Spleen (tissue), 11 donors: ENCODE measurements around the gene PTPRT. TPM values are rescaled to one million over a fixed set of nuclear protein-coding genes. Genes with fewer than 3 reads are reported as not detected.

Experiments
- DNase-seq: peaks from one replicate; pipeline ENCODE4 v3.0.0-alpha.2; 2020
- H3K27ac ChIP-seq, 8 donors: fragments of 200-600 bp; sonication (generic) in 7 of 8; 1 replicate in 4 of 8; 2 replicates in 4 of 8; pipeline versions ENCODE4 v1.5.0 to v1.8.0; 2016 to 2021; ENCODE audit warnings: inconsistent platforms in 4 of 8, mild to moderate bottlenecking in 4 of 8, moderate library complexity in 1 of 8
- H3K27me3 ChIP-seq, 7 donors: fragments of 200-600 bp; sonication (generic) in 6 of 7; replicated peaks in 1 of 7; 1 replicate in 4 of 7; 2 replicates in 3 of 7; pipeline versions ENCODE4 v1.5.0 to v1.8.0; 2016 to 2021; ENCODE audit warnings: inconsistent platforms in 3 of 7, mild to moderate bottlenecking in 1 of 7
- H3K36me3 ChIP-seq, 6 donors: fragments of 200-600 bp; sonication (generic) in 5 of 6; 1 replicate in 4 of 6; 2 replicates in 2 of 6; pipeline versions ENCODE4 v1.5.0 to v1.8.0; 2016 to 2021; ENCODE audit warnings: inconsistent platforms in 2 of 6
- H3K4me1 ChIP-seq, 6 donors: fragments of 200-600 bp; sonication (generic) in 5 of 6; 1 replicate in 3 of 6; 2 replicates in 3 of 6; pipeline versions ENCODE4 v1.5.0 to v1.8.0; 2016 to 2021; ENCODE audit warnings: inconsistent platforms in 3 of 6
- H3K4me3 ChIP-seq, 8 donors: fragments of 200-600 bp; sonication (generic) in 7 of 8; 1 replicate in 4 of 8; 2 replicates in 4 of 8; pipeline versions ENCODE4 v1.5.0 to v1.8.0; 2016 to 2021; ENCODE audit warnings: inconsistent platforms in 4 of 8, mild to moderate bottlenecking in 4 of 8, moderate library complexity in 2 of 8
- H3K9me3 ChIP-seq, 8 donors: fragments of 200-600 bp; sonication (generic) in 7 of 8; 1 replicate in 4 of 8; 2 replicates in 4 of 8; pipeline versions ENCODE4 v1.5.0 to v1.8.0; 2016 to 2021; ENCODE audit warnings: inconsistent platforms in 4 of 8
- CTCF ChIP-seq, 11 experiments: fragments of 200-600 bp in 7 of 11; fragments of 450-650 bp in 4 of 11; sonication (generic) in 4 of 11; IDR thresholded peaks in 8 of 11; conservative IDR thresholded peaks in 3 of 11; 1 replicate in 7 of 11; 2 replicates in 4 of 11; pipeline versions ENCODE4 v1.4.0 to v1.8.0; 2016 to 2021; ENCODE audit warnings: antibody characterized with exemption in 11 of 11, inconsistent platforms in 4 of 11, mild to moderate bottlenecking in 1 of 11
- POLR2A ChIP-seq, 3 donors: fragments of 450-650 bp; IDR thresholded peaks; one replicate each; pipeline ENCODE4 v1.5.1; 2017; ENCODE audit warnings: antibody characterized with exemption in 3 of 3, mild to moderate bottlenecking in 1 of 3
- POLR2AphosphoS5 ChIP-seq, 3 donors: sonication (generic); formaldehyde crosslinking; IDR thresholded peaks; one replicate each; pipeline ENCODE4 v1.5.1; 2017; ENCODE audit warnings: antibody characterized with exemption in 3 of 3
- WGBS, 5 donors: extraction: QIAGEN DNeasy Blood & Tissue Kit in 3 of 5; methylation state at CpG; one replicate each; pipeline versions ENCODE4 v1.1.5 to v1.1.7; 2013 to 2018; 5-methylcytosine and 5-hydroxymethylcytosine counted together
- intact Hi-C: fragments of 100-400 bp; cut with DNase I; formaldehyde crosslinking; loops from one replicate; pipeline ENCODE4 v1.15.0; 2023; ENCODE audit warnings: low total_unique reads
- polyA plus RNA-seq, 3 donors: library from polyadenylated mRNA; stranded (reverse); fragments of 200-250 nt; gene quantifications; one replicate each; pipeline ENCODE4 v1.2.1, GENCODE V29; 2013
- total RNA-seq, 7 donors: library from RNA; depleted of rRNA in 3 of 7; stranded (reverse); fragments of >200 nt in 3 of 7; fragmentation: NEBNext Ultra II Directional in 4 of 7; extraction: Animal tissue kit (Norgen Biotek cat#: 25700) in 4 of 7; gene quantifications; one replicate each; pipeline versions ENCODE4 v1.1.0 to v1.2.1, GENCODE V29; 2016 to 2021
- donor health status: healthy with polysubstance abuse.
- donor health status: DM: no; HTN: no; CAD: no; lungs with moderate emphysema.
- donor health status: DM: no; HTN: no; CAD: no.
- donor health status: Bipolar disorder and iron deficiency.
- donor health status: healthy.
- donor health status: DM: no; HTN: no; CAD: no.
- donor health status: DM: yes; HTN: yes; CAD: no.

Gene PTPRT
- total and polyA plus RNA-seq, 10 donors: 0.02 to 4.7 (median 1.2) TPM

- Histone ChIP-seq H3K4me1 (no peaks in the 10 kb centered on the region), H3K27me3 (peaks cover 0 to 13% (median 0%) of the 10 kb centered on the region in 7 donors), H3K4me3 (no peak overlapping the region), H3K36me3 (no peaks in the 10 kb centered on the region), H3K9me3 (peaks cover 0 to 50% (median 15%) of the 10 kb centered on the region in 8 donors), H3K27ac (no peak overlapping the region)
- TF ChIP-seq POLR2A (IDR thresholded peaks at IDR 0.05) (no peak), POLR2AphosphoS5 (IDR thresholded peaks at IDR 0.05) (no peak), CTCF (IDR thresholded peaks at IDR 0.05 in 8 of 11, conservative IDR thresholded peaks at IDR 0.05 in 3 of 11) (no peak)
- 76 to 93% (median 86%) methylated on average over 3 of the region's 3 CpGs for WGBS, 5 donors
- no peak for DNase-seq
- intact Hi-C loops: no loop called here
Measured at GRCh38 chr20:42739683-42740082, 450.0 kb downstream of the PTPRT start.

GRCh38 chr20:42735539-42735938 is 454.2 kb downstream of the PTPRT start:
- Histone ChIP-seq H3K36me3 (no peaks in the 10 kb centered on the region), H3K9me3 (peaks cover 0 to 18% (median 0%) of the 10 kb centered on the region in 8 donors), H3K27ac (no peak overlapping the region), H3K4me3 (no peak overlapping the region), H3K27me3 (peaks cover 0 to 13% (median 0%) of the 10 kb centered on the region in 7 donors), H3K4me1 (no peaks in the 10 kb centered on the region)
- no peak for DNase-seq
- TF ChIP-seq CTCF (IDR thresholded peaks at IDR 0.05 in 8 of 11, conservative IDR thresholded peaks at IDR 0.05 in 3 of 11) (no peak), POLR2AphosphoS5 (IDR thresholded peaks at IDR 0.05) (no peak), POLR2A (IDR thresholded peaks at IDR 0.05) (no peak)
- intact Hi-C loops: no loop called here
- 73 to 84% (median 76%) methylated on average over 7 of the region's 7 CpGs for WGBS, 5 donors

DNA sequence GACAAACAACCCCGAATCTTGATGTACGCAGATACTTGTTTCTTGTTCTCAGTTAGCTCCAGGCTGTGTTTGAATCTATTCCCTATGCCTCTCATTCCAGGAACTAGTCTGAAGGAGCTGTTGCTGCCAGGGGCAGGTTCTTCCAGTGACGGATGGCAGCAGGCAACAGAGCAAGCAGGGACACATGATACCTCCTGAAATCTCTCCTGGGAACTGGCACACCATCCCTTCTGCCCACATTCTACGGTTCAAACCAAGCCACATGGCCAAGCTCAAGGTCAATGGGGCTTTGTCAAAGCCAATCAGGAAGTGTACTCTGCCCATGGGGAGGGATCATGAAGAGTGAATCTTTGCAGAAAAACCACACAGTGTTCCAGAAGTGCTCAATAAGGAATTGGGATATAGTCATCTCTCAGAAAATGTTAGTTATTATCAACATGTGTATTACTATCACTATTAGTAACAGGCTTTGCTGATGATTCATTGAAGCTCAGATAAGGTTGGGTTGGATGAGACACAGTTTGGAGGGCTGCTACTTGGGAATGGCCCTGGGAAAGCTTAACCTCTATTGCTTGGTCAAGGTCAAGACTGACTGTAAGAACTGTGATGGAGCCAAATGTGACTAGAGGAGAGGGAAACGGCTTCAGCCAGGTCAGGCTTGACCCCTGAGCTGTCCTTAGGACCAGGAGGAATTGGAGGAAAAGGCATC is 454.9 kb downstream of the PTPRT start:
- H3K4me3 ChIP-seq: no peak overlapping the region
- H3K27me3 ChIP-seq: peaks cover 0 to 13% (median 0%) of the 10 kb centered on the region in 7 donors
- DNase-seq: no peak
- peaks cover 0 to 18% (median 0%) of the 10 kb centered on the region in 8 donors for H3K9me3 ChIP-seq
- no peaks in the 10 kb centered on the region for H3K36me3 ChIP-seq
- 70 to 77% (median 72%) methylated on average over 5 of the region's 5 CpGs for WGBS, 5 donors
- no peak for TF ChIP-seq POLR2A (IDR thresholded peaks at IDR 0.05)
- TF ChIP-seq POLR2AphosphoS5 (IDR thresholded peaks at IDR 0.05): no peak
- TF ChIP-seq CTCF (IDR thresholded peaks at IDR 0.05 in 8 of 11, conservative IDR thresholded peaks at IDR 0.05 in 3 of 11): no peak
- H3K4me1 ChIP-seq: no peaks in the 10 kb centered on the region
- intact Hi-C loops: no loop called here
- no peak overlapping the region for H3K27ac ChIP-seq

DNA sequence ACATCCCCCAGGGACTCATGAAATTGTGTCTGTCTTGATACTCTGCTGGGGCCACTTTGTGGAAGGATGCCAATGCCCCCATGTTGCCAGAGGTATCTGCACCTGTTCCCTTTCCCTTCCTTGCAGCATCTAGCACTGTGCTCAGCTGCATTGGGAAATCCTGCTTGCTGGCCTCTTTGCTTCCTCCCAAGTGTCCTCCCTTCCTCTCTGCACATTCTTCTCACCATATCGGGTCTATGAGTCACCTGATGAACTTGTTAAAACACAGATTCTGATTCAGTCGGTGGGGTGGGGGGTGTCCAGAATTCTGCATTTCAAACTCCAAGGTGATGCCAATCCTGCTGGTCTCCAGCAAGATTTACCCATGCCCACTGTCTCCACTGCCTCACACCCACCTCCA is 467.8 kb downstream of the PTPRT start:
- H3K36me3 ChIP-seq: no peaks in the 10 kb centered on the region
- no peak overlapping the region for H3K4me3 ChIP-seq
- H3K4me1 ChIP-seq: no peaks in the 10 kb centered on the region
- no peaks in the 10 kb centered on the region for H3K9me3 ChIP-seq
- intact Hi-C loops: no loop called here
- no peak for DNase-seq
- no peak overlapping the region for H3K27ac ChIP-seq
- H3K27me3 ChIP-seq: no peaks in the 10 kb centered on the region
- WGBS, 5 donors: 48 to 73% (median 56%) methylated on average over 2 of the region's 2 CpGs
- TF ChIP-seq CTCF (IDR thresholded peaks at IDR 0.05 in 8 of 11, conservative IDR thresholded peaks at IDR 0.05 in 3 of 11) (no peak), POLR2AphosphoS5 (IDR thresholded peaks at IDR 0.05) (no peak), POLR2A (IDR thresholded peaks at IDR 0.05) (no peak)
